Measurements from ENCODE around the gene GAL3ST3. TPM values are rescaled to one million over a fixed set of nuclear protein-coding genes. Genes with fewer than 3 reads are reported as not detected.

GAL3ST3 gene
- total and polyA plus RNA-seq, 2 experiments from 2014 or later = 0.80 to 1.1 TPM

GRCh38 chr11:66039765-66040164 lies 9.2 kb downstream of the GAL3ST3 start:
- Histone ChIP-seq H3K4me3 (no peak overlapping the region), H2AFZ (no peak overlapping the region), H3K9me3 (ENCODE audit: low read depth) (no peaks in the 10 kb centered on the region), H3K4me1 (ENCODE audit: insufficient read depth) (no peaks in the 10 kb centered on the region), H3K36me3 (replicated peaks; ENCODE audit: insufficient read depth, low read depth) (no peaks in the 10 kb centered on the region), H4K20me1 (ENCODE audit: insufficient read depth, poor library complexity, severe bottlenecking) (no peaks in the 10 kb centered on the region), H3K27me3 (no peaks in the 10 kb centered on the region), H3K79me2 (no peaks in the 10 kb centered on the region), H3K4me2 (no peak overlapping the region), H3K9me2 (replicated peaks; ENCODE audit: insufficient read depth) (no peaks in the 10 kb centered on the region), H3K27ac (no peak overlapping the region)
- 93% methylated on average over 3 of the region's 3 CpGs for WGBS (ENCODE audit: low lambda C conversion rate, missing lambda C conversion rate)
- no peak for TF ChIP-seq CTCF (IDR thresholded peaks at IDR 0.05; ENCODE audit: poor library complexity)
- TF ChIP-seq EZH2 (IDR thresholded peaks at IDR 0.05; ENCODE audit: borderline replicate concordance) = no peak
- no peak for TF ChIP-seq EZH2phosphoT487 (IDR thresholded peaks at IDR 0.05; ENCODE audit: low read depth, severe bottlenecking, unreplicated experiment)
- DNase-seq (ENCODE audit: low spot score) = no peak

- Histone ChIP-seq H3K4me2 (no peak overlapping the region), H3K9me3 (ENCODE audit: low read depth) (no peaks in the 10 kb centered on the region), H4K20me1 (ENCODE audit: insufficient read depth, poor library complexity, severe bottlenecking) (no peaks in the 10 kb centered on the region), H3K4me3 (no peak overlapping the region), H3K4me1 (ENCODE audit: insufficient read depth) (no peaks in the 10 kb centered on the region), H3K27ac (no peak overlapping the region), H2AFZ (no peak overlapping the region), H3K79me2 (no peaks in the 10 kb centered on the region), H3K9me2 (replicated peaks; ENCODE audit: insufficient read depth) (no peaks in the 10 kb centered on the region), H3K36me3 (replicated peaks; ENCODE audit: insufficient read depth, low read depth) (no peaks in the 10 kb centered on the region), H3K27me3 (no peaks in the 10 kb centered on the region)
- TF ChIP-seq EZH2 (IDR thresholded peaks at IDR 0.05; ENCODE audit: borderline replicate concordance) (no peak), CTCF (IDR thresholded peaks at IDR 0.05; ENCODE audit: poor library complexity) (no peak), EZH2phosphoT487 (IDR thresholded peaks at IDR 0.05; ENCODE audit: low read depth, severe bottlenecking, unreplicated experiment) (no peak)
- WGBS (ENCODE audit: low lambda C conversion rate, missing lambda C conversion rate) = 96% methylated on average over 3 of the region's 3 CpGs
- DNase-seq (ENCODE audit: low spot score) = no peak
Observed at GRCh38 chr11:66037327-66037726, 11.6 kb downstream of the GAL3ST3 start.

GRCh38 chr11:66036334-66036710 lies 12.6 kb downstream of the GAL3ST3 start:
- no peaks in the 10 kb centered on the region for H3K36me3 ChIP-seq (replicated peaks; ENCODE audit: insufficient read depth, low read depth)
- no peak overlapping the region for H2AFZ ChIP-seq
- no peak overlapping the region for H3K27ac ChIP-seq
- H3K9me2 ChIP-seq (replicated peaks; ENCODE audit: insufficient read depth) = no peaks in the 10 kb centered on the region
- H3K79me2 ChIP-seq = no peaks in the 10 kb centered on the region
- DNase-seq (ENCODE audit: low spot score) = no peak
- H3K4me1 ChIP-seq (ENCODE audit: insufficient read depth) = no peaks in the 10 kb centered on the region
- no peak overlapping the region for H3K4me2 ChIP-seq
- no peak for TF ChIP-seq CTCF (IDR thresholded peaks at IDR 0.05; ENCODE audit: poor library complexity)
- no peak overlapping the region for H3K4me3 ChIP-seq
- H4K20me1 ChIP-seq (ENCODE audit: insufficient read depth, poor library complexity, severe bottlenecking) = no peaks in the 10 kb centered on the region
- H3K9me3 ChIP-seq (ENCODE audit: low read depth) = no peaks in the 10 kb centered on the region
- H3K27me3 ChIP-seq = no peaks in the 10 kb centered on the region
- WGBS (ENCODE audit: low lambda C conversion rate, missing lambda C conversion rate) = 79% methylated on average over 5 of the region's 5 CpGs
